ENCODE measurements around the gene STRA8.

DNA sequence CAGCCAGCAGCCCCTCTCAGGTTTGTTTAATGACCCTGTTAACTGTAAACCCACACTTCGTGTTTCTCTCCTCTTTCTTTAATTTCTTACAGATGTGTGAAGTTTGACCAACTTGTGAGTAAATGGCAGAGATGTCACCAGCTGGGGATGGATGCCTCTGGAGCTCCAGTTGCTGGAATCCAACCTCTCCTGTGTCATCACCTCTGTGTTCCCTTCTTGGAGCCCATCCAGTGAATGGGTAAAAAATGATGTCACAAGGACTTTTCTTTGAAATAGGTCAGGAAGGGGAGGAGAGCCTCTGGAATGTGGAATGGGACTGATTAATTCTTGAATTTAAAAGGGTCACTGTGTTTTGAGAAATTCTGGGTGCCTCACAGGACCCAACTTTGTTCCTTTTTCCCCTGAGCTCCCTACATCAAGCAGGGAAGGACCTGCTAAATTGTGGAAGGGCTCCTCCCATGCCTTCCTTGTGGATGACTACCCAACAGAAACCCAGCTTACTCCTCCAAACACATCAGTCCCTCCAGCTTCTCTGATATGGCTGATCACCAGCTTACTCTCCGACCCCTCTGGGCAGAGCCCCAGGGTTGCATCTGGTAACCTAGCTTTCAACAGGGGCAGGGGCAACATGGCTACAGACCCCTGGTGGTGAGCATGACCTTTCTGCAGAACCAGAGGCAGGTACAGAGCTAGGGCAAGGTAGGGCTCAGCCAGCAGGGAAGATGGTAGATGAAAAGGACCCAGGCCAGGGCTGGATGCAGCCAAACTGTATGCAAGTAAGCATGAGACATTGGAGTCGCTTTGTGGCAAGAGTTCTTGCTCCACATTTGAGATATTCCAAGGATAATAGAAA lies 67.5 kb downstream of the STRA8 start:
- TF ChIP-seq CEBPB (IDR thresholded peaks at IDR 0.05) (no peak), YY1 (IDR thresholded peaks at IDR 0.05; ENCODE audit: low read depth) (no peak), NFIC (IDR thresholded peaks at IDR 0.05) (no peak), TAF1 (IDR thresholded peaks at IDR 0.05; ENCODE audit: low read depth) (no peak), FOXM1 (IDR thresholded peaks at IDR 0.05; ENCODE audit: borderline replicate concordance, low read depth) (no peak), RAD21 (IDR thresholded peaks at IDR 0.05; ENCODE audit: low read depth) (no peak), EP300 (IDR thresholded peaks at IDR 0.05; ENCODE audit: borderline replicate concordance) (no peak), CREB1 (IDR thresholded peaks at IDR 0.05; ENCODE audit: low read depth) (no peak), TEAD4 (IDR thresholded peaks at IDR 0.05) (no peak)
- TF ChIP-seq, protein P1, sequence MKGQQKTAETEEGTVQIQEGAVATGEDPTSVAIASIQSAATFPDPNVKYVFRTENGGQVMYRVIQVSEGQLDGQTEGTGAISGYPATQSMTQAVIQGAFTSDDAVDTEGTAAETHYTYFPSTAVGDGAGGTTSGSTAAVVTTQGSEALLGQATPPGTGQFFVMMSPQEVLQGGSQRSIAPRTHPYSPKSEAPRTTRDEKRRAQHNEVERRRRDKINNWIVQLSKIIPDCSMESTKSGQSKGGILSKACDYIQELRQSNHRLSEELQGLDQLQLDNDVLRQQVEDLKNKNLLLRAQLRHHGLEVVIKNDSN (IDR thresholded peaks at IDR 0.05), result no peak
